GM19438 (cell line): ENCODE measurements around the gene ADGRL2.

Experiments
- ATAC-seq: cut with Tn5 transposase; IDR thresholded peaks from one replicate; pipeline ENCODE4 v1.9.1; 2021; ENCODE audit warnings: low read depth; ENCODE audit not compliant: unreplicated experiment

Gene ADGRL2

GRCh38 chr1:81974883-81975555 lies 174.3 kb downstream of the ADGRL2 start:
- ATAC-seq, result no peak

- ATAC-seq, result no peak
Observed at GRCh38 chr1:81976539-81976938, 175.8 kb downstream of the ADGRL2 start.

- no peak for ATAC-seq
Observed at GRCh38 chr1:81978945-81979344, 178.2 kb downstream of the ADGRL2 start.

GRCh38 chr1:81982523-81982922 lies 181.8 kb downstream of the ADGRL2 start:
- no peak for ATAC-seq

GRCh38 chr1:81989524-81989923 lies 188.8 kb downstream of the ADGRL2 start:
- ATAC-seq, result no peak

GRCh38 chr1:81990241-81990640 lies 189.5 kb downstream of the ADGRL2 start:
- ATAC-seq, result no peak

DNA sequence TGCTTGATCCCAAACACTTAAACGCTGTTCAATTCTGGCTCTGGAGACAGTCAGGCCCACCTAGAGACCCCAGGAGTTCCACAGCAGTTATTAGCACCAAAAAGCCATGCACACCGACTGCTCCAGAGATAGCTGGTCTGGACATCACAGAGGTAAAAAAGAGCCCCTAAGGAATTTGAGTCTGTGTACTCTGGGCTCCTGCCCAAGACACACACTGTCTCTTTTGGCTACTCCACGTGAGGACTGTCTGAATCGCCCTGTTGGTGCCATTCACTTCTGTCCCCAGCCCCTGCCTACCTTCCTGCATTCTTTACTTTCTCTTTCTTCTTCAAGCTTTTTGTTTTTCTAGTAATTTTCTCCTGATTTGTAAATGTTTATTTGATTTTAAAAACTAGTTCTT lies 197.4 kb downstream of the ADGRL2 start:
- no peak for ATAC-seq

DNA sequence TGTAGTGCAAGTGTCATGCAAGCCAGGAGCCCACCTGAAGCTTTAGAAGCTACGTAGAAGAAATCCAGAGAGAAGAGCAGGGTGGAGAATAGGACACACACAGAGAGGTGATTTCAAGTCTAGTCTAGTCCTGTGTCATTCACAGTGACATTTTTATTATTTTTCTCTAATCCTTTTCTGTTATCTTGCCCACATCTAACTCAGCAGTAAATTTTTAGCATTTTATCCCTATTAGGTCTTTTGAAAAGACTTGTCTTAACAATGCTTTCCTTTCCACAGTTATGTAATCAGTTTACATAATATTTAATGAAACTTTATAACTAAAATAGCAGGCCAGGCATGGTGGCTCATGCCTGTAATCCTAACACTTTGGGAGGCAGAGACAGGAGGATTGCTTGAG lies 198.6 kb downstream of the ADGRL2 start:
- ATAC-seq, result no peak

DNA sequence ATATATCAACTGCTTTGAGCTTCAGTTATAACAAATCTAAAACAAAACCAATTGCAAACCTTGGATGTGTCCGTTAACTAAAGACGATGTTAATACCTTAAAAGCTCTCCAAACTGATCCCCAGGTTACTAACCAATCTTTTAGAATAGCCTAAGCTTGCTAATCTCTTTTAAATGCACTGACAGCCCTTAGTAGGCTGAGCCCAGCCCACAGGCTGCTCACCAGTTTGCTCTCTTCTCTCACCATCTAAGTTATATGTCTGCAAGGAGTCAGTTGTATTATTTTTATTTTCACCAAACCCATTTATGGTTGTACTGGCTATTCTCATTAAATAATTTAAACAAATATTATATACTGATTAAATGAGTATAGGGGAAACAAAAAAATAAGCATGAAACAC lies 199.5 kb downstream of the ADGRL2 start:
- ATAC-seq, result no peak

DNA sequence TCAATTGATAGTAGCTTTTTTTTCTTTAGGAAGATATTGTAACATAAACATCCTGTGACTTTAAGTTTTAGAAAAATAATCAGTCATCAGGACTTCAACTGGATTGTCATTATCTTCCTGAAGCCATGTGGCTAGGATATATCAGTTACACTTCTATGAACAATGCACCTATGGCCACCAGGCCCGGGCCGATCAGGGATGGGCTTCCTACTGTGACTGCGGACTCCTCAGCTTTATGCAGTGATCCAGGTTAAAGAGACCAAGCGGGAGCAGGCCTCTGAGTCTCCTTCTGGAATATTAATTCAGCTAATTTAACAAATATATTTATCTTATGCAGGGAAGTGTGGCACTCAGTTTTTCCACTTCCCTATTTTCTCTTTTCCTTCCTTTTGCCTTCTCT lies 200.6 kb downstream of the ADGRL2 start:
- no peak for ATAC-seq

DNA sequence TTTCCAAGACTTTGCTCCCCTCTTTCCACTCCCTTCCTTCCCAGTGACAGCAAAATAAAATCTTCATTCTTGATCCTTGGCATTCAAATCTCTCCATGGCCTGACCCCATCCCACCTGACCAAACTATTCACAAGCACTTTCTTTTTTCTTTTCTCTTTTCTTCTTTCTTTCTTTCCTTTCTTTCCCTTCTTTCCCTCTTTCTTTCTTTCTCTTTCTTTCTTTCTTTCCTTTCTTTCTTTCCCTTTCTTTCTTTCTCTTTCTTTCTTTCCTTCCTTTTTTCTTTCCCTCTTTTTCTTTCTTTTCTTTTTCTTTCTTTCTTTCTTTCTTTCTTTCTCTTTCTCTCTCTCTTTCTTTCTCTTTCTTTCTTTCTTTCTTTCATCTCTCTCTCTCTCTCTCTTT lies 207.1 kb downstream of the ADGRL2 start:
- ATAC-seq, result no peak

GRCh38 chr1:82013702-82014101 lies 213.0 kb downstream of the ADGRL2 start:
- ATAC-seq, result no peak

DNA sequence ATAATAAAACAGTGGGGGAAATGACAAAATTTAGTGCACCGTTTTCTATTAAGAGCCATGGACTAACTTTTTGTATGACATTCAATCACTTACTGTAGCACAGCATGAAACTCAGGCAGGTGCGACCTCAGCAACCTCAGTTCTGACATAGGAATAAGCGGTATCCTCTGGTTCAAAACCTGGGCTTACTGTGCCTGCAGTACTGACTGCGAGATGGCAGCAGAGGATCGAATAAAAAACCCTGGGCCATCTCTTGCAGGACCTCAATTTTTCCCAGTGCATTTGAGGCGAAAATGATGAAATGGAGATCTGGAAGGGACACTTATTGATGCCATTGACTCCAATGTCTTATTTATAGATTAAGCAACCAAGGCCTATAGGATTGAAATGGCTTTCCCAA lies 214.7 kb downstream of the ADGRL2 start:
- no peak for ATAC-seq

DNA sequence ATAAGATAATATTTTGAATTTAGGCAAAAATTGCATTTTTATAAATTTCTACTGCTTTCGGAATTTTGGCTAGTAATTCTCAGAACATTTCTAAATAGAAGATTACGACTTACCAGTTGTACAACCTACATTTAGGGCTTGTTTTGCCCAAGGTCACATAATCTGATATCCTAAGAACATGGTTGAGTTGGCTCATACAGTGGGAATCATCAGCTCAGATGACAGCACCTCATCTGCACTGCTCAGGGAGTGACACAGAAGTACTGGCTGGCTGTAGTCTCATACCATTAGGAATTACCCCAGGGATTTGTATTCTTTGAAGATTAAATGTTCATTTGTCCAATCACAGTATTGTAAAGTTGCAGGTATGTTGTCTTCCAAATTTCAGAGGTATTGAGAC lies 217.6 kb downstream of the ADGRL2 start:
- no peak for ATAC-seq

- no peak for ATAC-seq
Observed at GRCh38 chr1:82019508-82019907, 218.8 kb downstream of the ADGRL2 start.

DNA sequence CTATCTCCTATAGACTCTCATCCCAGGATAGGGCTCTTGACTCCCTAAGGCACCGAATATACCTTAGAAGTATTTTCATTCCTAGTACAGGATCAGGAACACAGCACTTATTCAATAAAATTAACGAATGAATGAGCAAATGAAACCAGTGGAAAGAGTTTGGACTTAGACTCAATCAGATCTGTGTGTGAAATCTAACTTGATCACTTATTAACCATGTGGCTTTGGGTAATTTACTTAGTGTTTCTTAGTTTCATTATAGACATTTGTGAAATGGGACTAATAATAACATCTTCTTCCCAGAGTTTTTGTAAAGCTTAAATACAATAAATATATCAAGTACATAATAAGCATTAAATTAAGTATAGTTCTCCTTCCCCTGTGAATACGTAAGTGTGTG lies 230.1 kb downstream of the ADGRL2 start:
- no peak for ATAC-seq

GRCh38 chr1:82032068-82032467 lies 231.3 kb downstream of the ADGRL2 start:
- no peak for ATAC-seq

DNA sequence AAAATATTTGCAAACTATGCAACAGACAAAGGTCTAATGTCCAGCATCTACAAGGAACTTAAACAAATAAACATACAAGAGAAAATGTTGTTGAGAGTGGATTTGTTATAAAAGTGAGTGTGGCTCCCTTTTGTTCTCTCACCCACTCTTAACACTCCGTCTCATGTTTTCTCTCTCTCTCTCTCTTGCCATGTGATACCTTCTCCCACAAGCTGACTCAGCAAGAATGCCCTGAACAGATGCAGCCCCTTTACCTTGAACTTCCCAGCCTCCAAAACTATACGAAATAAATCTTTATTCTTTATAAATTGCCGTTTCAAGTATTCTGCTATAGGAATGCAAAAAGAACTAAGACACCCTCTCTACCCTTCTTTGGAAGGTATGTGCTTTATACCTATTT lies 234.1 kb downstream of the ADGRL2 start:
- ATAC-seq, result no peak
